ENCODE results near the gene FES.
"Not testable (repeated sequence)": the region's sequence is repeated elsewhere in the genome, so short reads cannot be mapped to it uniquely, and the experiment has no call there.

Gene FES

GRCh38 chr15:90911906-90912769 lies 27.8 kb downstream of the FES start:
- DNase-seq: no peak

- no peak for DNase-seq
These were observed 28.4 kb downstream of the FES start for GRCh38 chr15:90912770-90913075.

DNA sequence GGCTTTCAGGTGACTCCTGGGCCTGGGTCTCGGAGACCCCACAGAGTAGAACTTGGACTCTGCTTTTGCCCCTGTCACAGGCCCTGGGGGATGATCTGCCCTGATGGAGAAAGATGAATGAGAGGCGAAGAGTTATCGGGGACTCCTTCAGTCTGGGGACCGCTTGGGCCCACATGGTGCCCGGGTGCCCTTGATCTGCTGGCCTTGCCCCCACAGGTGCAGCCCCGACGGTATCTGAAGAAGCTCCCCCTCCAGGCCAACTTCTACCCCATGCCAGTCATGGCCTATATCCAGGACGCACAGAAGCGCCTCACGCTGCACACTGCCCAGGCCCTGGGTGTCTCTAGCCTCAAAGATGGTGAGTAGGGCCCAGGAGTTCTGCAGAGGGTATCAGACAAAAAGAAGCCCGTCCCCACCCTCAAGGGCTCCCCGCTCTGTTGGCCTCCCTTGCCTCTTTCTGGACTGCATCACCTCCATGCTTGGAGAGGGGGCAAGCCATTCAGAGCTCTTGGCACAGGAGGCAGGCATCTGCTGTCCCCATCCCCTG lies 29.2 kb downstream of the FES start:
- DNase-seq: no peak

- DNase-seq: no peak
These were observed 30.2 kb downstream of the FES start for GRCh38 chr15:90914305-90915080.

DNA sequence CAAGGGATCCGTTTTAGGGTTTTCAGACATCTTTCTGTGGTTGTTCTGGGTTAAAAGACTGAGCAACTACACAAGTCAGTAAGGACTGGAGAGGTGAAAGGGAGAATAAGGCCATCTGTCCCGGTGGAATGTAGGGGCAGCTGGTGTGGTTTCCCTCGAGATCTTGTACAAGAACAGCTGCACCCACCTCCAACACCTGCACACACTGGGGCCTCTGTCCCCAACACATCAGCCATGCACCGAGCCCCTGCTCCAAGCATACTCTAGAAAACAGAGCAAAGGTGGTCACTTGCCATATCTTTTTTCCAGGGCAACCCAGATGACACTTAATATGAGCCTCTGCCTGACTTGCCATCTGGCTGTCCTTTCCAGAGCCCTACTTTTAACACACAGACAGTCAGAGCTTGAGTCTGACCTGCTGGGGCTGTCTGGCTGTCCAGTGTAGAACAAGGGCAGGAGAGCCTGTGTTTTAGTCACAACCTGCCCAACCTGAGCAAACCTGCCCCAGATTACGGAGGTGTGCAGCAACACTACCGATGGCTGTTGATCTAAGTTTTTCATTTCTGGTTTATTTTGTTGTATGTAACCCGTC lies 31.0 kb downstream of the FES start:
- no peak for DNase-seq

DNA sequence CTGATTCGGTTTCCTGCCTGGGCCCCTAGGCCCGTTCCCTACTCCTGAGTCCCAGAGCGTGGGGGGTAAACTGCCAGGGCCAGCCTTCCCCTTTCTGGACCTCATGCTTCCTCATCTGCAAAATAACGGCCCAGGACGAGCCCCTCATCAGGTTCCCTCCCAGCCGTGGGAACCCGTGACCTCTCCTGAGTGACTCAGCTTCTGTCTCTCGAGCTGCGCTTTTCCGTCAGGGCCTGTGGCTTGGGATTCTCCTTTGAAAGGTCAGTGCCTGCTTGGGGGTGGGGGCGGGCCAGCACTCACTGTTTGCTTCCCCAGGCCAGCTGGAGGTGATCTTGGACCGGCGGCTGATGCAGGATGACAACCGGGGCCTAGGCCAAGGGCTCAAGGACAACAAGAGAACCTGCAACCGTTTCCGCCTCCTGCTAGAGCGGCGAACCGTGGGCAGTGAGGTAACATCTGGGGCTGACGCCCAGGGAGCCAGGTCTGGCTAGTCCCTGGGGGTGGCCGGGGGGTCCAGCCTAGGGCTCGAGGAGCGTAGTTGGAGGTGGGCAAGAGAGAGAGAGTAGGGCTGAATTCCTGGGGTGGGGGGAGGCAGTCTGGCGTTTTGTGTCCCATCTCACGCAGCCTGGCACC lies 31.6 kb downstream of the FES start:
- no peak for DNase-seq

DNA sequence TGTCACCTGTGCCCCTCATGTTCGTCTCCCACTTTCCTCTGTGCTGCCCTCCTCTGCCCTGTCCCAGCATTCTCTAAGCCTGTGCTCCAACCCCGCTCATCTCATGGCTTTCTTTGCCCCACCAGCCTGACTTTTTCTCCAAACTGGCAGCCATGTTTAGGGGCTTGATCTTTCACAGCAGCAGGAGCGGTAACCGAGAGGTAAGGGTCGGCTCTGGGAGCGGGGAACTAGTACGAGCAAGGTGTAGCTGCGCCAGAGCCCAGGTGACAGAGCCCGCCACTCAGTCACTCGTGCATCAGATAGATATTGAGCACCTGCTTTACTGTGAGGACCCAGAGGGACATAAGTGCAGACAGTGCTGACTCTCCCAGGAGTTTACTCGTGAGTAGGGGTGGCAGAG lies 32.2 kb downstream of the FES start:
- no peak for DNase-seq

- no peak for DNase-seq
These were observed 33.3 kb downstream of the FES start for GRCh38 chr15:90917569-90917968.

DNA sequence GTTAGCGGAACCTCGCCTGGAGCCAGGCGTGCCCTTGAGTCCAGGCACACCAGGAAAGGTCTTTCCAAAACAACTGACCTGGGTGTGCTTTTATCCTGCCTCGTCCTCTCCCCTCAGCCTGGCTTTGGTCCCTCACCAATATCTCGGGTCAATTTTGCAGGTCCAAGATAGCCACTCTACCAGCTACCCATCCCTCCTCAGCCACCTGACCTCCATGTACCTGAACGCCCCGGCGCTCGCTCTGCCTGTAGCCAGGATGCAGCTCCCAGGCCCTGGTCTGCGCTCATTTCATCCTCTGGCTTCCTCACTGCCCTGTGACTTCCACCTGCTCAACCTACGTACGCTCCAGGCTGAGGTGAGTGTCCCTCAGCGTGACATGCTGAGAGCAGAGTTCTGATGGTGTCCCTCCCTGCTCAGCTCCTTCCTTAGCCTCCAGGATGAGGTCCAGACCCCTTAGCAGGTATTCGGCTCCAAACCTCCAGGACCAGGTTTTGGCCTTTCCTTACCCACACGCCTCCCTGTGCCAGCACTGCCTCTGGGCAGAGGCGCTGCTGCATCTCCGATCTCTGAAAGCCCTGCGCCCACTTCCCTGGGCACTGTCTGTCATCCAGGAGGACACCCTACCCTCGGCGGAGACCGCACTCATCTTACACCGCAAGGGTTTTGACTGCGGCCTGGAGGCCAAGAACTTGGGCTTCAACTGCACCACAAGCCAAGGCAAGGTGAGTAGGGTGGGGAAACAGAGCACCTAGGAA lies 33.9 kb downstream of the FES start:
- no peak for DNase-seq

- no peak for DNase-seq
These were observed 34.5 kb downstream of the FES start for GRCh38 chr15:90918835-90919234.

- no peak for DNase-seq
These were observed 37.6 kb downstream of the FES start for GRCh38 chr15:90921887-90922286.

DNA sequence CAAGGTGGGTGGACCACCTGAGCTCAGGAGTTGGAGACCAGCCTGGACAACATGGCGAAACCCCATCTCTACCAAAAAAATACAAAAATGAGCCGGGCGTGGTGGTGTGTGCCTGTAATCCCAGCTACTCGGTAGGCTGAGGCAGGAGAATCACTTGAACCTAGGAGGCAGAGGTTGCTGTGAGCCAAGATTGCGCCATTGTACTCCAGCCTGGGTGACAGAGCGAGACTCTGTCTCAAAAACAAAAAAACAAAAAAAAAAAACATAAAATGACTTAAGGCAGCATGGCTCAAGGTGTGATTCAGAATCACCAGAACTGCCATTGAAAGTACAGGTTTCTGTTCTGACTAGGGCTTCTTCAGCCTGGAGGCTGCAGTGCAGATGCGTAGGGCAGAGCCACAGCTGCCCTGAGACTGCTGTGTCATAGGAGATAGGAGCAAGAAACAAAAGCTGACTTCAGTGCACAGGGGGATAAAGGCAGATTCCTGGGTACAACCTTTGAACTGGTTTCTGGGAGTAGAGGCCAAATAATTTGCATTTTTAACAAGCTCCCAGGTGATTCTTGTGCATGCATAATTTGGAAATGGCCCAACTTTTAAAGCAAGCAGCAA lies 38.5 kb downstream of the FES start:
- not testable (repeated sequence) for DNase-seq

GRCh38 chr15:90924375-90924774 lies 40.1 kb downstream of the FES start:
- no peak for DNase-seq

DNA sequence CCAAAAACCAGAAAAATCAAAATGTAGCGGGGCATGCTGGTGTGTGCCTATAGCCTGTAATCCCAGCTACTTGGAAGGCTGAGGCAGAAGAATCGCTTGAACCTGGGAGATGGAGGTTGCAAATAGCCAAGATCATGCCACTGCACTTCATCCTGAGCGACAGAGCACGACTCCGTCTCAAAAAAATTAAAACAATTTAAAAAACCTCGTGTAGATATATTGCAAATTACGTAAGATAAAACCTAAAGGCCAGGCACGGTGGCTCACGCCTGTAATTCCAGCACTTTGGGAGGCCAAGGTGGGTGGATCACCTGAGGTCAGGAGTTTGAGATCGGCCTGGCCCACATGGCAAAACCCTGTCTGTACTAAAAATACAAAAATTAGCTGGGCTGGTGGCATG lies 42.5 kb downstream of the FES start:
- not testable (repeated sequence) for DNase-seq

- not testable (repeated sequence) for DNase-seq
These were observed 43.8 kb downstream of the FES start for GRCh38 chr15:90928106-90928505.

GRCh38 chr15:90929246-90930019 lies 45.1 kb downstream of the FES start:
- DNase-seq: no peak

- DNase-seq: no peak
These were observed 46.7 kb downstream of the FES start for GRCh38 chr15:90930861-90931574.

- no peak for DNase-seq
These were observed 47.2 kb downstream of the FES start for GRCh38 chr15:90931575-90931827.

GRCh38 chr15:90931828-90932659 lies 47.7 kb downstream of the FES start, which contains the start of gene HDDC3:
Gene HDDC3, minus strand, starts transcription at chr15:90932549. Its CDS starts 9 bp downstream, at chr15:90932540.
- DNase-seq: peak; percentile 90

GRCh38 chr15:90932660-90932991 lies 48.3 kb downstream of the FES start:
- DNase-seq: no peak

Measured in CD4-positive, alpha-beta T cell treated with Interleukin-10 for 1 hour (primary cell).